NCI-H1417 (cell line): Measurements from ENCODE around the gene ARHGAP45.
"Not testable (repeated sequence)": the region's sequence is repeated elsewhere in the genome, so short reads cannot be mapped to it uniquely, and the experiment has no call there.

Experiments used
- DNase-seq, 3 experiments: peaks; one replicate each; lab custom pipeline; 2025; lab: John Stamatoyannopoulos, UW

The ARHGAP45 gene

DNA sequence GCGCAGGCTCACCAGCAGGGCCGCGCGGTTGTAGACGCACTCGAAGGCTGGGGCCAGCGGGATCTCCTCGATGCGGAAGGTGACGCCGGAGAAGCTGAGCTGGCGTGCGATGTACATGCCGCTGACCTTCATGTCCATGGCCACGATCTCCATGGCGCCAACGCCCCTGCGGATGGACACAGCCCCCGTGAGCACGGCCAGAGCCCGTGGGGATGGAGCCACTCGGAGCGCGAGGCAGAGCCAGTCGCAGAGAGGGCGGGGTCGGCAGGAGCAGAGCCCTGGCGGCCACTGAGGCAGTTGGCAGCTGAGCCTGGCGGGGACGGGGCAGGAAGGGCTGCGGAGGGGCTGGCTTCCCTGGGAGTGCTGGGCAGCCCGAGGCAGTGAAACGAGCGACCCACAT lies 52.0 kb downstream of the ARHGAP45 start:
- DNase-seq, result no peak

DNA sequence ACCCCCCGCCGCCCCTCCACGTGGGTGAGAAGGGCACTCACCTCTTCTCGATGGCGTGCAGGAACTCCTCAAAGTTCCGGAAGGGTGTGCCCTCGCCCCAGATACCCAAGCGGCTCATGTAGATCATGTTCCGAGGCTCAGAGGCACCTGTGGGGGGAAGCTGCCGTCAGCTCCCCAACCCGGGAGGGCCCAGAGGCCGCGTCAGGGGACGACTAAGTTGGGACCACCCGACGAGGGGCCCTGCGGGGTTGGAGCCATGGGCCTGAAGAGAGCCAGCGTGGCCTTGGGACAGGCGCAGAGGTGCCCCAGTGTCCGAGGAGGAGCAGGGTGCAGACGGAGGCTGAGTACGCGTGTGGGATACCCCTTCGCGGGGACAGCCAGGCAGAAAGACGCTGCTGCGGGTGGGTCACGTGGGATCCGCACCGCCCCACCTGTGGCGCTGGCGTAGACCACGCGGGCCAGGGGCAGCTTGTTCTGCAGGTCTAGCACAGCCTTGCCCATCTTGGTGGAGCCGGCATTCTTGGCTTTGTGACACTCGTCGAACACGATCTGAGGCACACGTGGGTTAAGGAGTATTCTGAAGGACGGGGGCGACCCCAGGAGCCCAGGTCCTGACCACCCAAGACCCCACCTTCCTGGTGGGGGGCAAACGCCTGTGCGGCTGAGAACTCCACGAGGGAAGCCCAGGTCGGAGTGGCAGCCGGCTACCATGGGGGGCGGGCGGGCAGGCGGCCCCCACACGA lies 52.7 kb downstream of the ARHGAP45 start:
- no peak for DNase-seq

DNA sequence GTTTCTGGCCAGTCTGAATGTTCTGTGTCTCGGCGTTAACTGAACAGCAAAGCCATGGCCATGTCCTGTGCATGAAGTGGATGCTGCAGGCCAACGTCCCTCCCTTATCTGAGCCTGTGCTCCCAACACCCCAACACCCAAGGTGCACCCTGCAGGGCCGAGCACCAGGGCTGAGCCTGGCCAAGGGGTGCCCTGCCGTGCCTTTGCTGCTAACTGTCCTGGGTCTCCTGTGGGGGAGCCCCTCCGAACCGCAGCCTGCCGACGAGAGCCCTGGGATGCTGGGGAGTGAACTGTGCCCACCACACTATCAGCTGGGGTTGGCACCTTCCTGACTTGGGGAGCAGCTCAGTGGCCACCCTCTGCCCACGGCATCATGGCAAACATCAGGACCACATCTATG lies 54.4 kb downstream of the ARHGAP45 start:
- no peak for DNase-seq

DNA sequence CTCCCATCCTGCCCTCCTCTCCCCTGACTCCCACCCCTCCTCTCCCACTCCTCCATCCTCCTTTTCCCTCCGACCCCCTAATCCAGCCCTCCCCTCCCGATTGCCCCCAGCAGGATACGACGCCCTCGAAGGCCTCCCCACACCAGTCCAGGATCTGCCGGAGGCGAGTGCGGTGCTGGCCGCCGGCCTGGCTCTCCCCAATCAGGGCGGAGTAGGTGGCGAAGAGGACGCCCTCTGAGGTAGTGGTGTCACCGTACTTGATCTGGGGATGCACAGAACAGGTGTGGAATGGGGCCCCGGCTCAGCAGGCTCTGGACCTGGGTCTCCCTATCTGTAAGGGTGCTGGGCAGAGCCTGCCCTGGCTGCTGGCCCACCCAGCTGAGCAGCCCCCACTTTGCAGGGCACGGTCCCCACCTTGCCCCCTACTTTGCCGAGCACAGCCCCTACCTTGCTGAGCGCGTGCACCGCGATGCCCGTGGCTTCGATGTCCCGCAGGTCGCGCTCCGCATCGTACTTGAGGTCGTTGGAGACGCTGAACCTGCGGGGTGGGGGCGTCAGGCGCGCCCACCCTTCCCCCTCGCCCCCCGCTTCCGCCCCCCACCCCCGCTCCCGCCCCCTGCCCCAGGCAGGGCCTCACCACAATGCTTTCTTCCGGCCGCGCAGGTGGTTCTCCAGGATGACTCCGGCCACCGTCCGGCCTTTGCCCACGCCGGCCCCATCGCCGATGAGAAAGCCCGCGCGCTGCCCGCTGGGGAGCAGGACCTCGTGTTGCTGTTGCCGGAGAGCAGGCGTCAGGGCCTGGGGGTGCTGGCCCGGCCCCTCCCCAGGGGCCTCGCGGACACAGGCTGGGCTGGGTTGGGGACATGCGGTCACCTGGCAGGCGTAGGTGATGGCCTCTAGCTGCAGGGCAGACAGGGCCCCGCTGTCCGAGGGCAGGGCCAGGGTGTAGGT lies 55.3 kb downstream of the ARHGAP45 start:
- no peak for DNase-seq

DNA sequence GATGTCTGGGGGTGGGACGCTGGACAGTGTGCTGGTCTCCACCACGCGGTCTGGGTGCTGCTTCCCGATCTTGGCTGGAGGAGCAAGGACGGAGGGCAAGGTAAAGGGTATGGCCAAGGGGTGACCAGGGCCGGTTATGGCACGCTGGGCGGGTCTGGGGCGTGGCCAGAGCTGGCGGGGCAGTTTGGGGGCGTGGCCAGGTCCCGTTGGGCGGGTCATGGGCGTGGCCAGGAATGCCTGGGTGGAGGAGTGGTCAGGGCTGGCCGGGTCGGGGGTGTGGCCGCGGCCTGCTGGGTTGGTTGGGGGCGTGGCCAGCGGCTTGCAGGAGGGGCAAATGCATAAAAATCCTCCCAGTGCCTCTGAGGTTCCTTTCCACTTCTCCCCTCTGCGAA lies 56.0 kb downstream of the ARHGAP45 start:
- DNase-seq, result peak in 2 of 3 experiments; percentile 28 to 35

DNA sequence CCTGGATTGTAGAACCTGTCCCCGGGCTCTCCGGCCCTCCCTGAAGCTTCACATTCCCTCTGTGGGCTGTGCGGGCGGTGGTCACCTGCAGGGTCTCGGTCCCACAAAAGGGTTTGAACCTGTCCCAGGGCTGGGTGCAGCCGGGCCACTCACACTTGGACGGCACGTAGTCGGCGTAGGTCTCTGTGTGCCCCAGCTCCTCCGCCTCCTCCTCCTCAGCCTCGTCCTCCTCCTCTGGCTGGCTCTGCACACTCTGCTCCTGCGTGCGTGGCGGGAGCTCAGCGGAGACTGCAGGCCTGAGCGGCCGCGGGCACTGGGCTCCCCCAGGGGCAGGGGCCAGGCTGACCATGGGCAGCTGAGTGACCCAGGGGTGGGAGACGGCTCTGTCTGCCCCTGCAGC lies 56.4 kb downstream of the ARHGAP45 start:
- no peak for DNase-seq

DNA sequence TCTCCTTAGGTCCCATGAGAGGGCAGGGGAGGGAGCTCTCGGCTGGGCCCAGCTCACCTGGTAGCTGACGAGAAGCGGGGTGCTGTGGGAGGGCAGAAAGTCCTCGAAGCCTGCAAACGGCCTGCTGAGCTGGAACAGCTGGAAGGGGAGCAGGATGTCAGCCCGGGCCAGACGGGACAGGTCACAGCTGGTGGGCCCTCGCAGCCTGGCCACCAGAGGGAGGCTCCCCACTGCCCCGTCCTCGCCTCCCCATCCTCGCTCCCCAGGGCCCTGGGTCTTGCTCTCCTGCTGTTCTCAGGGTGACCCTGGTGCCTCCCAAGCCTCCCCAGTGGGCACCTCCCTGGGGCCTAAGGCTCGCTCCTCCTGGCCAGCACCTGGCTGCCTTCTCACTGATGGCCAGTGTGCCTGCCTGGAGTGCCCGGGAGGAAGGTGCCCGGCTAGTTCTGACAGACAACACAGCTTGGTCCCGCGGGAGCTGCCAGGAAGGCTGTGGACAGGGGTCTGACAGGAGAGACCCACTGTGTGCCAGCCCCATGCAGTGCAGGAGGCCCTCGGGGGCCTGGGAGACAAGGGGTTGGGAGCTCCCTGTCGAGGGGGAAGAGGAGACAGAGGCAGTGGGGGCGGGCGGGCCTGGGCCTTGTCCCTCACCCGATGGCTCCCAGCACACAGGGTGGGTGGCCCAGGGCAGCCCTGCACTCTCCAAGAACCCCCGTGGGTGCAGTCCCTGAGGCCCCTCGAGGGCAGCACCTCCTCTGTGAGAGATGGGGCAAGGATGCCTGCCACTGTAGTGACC lies 57.1 kb downstream of the ARHGAP45 start:
- DNase-seq, result no peak

DNA sequence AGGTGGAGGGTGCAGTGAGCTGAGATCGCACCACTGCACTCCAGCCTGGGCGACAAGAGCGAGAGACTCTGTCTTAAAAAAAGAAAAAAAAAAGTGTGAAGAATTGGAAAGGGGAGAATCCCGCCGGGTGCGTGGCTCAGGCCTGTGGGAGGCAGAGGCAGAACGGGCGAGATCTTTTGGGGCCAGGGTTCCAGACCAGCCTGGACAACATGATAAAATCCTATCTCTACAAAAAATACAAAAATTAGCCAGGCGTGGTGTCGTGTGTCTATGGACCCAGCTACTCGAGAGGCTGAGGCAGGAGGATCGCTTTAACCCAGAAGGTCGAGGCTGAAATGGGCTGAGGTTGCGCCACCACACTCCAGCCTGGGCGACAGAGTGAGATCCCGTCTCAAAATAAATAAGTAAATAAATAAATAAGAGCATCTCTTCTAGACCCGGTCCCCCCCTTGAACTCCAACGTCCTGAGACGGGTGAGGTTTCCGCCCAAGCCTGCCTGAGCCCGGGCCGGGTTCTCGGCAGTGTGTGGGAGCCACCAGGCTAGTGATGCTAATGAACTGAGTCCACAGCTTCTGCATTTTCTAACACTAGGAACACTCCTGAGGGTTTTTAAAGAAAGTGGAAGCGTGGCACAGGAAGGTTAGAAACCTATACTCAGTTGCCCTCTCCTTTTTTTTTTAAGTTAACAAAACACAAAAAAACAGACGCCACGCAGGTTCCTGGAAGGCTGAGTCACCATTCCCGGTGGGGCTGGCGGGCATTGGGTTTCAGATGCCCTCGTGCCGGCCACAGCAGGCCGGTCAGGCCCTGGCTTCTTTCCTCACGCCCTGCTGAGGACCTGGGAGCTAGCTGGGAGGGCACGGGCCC lies 58.9 kb downstream of the ARHGAP45 start:
- no peak for DNase-seq

DNA sequence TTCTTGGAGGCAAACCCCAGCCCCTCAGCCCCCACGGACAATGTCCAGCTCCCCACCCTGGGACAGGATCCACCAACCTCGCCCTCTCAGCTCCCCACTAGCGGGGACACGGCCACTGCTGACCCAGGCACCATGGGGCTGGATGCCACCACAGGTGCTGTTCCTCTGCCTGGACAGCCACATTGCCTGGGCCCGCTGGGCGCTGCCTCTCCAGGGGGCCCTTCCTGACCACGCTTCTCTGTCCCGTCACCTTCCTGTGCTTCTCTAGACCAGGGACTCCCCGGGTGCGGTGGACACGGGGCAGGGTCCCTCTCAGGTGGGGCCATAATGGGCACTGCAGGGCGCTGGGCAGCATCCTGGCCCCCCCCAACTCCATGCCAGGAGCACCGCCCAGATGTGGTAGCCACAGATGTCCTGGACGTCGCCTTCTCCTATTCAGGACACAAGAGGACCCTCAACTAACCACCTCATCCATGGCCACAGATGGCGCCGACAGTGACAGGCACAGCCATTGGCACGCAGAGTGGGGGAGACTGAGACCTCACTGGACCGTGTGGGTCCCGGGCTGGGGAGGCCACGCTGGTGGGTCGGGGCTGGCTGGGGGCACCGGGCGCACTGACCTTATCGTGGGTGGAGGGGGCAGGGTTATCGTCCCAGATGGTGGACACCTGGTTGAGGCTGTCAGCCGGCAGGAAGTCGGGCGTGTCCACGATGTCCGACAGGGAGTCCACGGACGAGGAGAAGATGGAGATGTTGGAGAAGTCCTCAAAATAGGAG lies 60.2 kb downstream of the ARHGAP45 start:
- no peak for DNase-seq

DNA sequence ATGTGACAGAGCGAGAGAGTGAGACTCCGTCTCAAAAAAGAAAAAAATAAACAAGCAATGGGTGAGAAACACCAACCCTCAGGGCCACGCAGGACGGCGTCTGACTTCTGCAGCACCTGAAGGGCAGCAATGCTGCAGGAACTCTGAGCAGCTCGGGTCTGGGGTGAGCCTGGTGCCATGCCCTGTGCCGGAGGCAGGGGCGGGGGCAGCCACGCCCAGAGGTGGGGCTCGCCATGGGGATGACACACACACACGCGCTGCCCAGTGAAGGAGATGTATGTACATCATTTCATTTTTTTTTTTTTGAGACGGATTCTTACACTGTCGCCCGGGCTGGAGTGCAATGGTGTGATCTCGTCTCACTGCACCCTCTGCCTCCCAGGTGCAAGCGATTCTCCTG lies 61.1 kb downstream of the ARHGAP45 start:
- no peak for DNase-seq

DNA sequence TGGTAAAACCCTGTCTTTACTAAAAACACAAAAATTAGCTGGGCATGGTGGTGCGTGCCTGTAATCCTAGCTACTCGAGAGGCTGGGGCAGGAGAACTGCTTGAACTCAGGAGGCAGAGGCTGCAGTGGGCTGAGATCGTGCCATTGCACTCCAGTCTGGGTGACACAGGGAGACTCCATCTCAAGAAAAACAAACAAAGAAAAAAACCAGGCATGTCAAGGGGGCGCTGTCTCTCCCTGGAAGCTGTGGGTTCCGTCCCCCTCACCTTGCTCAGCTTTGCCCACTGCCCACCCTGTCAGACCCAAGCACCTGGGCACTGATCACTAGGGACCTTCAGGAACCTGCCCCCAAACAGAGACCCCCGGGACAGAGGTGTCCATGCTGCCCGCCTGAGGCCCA lies 62.1 kb downstream of the ARHGAP45 start:
- DNase-seq, result not testable (repeated sequence)

DNA sequence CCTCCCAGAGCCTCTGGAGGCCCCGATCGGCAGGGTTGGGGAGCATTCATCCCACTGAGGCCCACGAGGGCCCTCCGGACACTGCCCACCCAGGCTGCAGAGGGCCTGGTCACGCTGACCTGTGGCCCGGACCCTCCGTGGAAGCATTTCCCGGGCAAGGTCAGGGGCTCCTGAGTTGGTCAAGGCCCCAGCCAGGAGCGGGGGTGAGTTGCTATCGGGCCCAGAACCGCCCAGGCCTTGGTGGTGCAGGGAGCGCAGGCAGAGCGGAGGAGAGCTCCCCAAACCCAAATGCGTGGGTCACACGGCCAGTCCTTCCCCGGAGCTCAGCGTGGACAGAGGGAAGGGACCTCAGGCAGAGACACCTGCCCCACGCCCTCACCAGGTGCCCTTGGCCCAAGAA lies 62.6 kb downstream of the ARHGAP45 start:
- no peak for DNase-seq

DNA sequence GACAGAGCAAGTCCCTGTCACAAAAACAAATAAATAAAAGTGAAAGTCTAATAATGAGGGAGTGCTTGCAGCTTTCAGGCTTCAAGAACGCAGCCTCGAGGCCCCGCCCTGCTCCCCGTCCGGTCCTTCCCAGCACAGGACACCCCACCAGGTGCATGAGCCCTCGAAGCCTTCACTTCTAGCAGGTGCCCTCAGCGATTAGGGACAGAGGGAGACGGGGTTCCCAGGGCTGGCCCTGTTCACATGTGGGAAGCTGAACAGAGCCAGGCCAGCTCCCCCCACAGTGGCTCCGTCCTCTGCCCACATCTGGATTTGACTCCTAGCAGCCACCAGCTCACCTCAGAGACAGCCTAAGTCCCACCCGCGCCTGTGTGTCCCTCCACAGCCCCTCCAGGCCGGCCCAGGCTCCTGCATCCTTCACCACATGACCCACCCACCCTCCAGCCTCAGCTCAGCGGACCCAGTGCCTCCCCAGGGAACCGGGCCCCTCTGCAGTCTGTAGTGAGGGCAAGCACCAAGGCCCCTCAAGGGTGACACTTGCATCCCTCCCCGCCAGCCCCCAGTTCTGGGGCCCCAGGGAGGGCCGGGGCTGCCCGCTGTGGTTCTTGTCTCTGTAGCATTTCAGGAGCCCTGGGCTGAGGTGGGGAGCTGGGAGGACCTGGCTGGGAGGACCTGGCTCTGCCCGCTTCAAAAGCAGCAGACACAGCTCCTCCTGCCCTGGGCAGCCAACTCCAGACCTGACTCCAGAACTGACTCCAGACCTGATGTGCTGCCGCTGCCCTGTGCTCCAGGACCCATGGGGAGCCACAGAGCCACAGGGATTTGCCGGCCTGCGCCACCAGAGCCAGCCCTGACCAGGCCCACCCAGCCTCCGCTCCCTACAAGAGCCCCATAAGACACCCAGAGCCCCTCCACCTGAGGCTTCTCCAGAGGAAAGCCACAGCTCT lies 64.1 kb downstream of the ARHGAP45 start:
- no peak for DNase-seq

DNA sequence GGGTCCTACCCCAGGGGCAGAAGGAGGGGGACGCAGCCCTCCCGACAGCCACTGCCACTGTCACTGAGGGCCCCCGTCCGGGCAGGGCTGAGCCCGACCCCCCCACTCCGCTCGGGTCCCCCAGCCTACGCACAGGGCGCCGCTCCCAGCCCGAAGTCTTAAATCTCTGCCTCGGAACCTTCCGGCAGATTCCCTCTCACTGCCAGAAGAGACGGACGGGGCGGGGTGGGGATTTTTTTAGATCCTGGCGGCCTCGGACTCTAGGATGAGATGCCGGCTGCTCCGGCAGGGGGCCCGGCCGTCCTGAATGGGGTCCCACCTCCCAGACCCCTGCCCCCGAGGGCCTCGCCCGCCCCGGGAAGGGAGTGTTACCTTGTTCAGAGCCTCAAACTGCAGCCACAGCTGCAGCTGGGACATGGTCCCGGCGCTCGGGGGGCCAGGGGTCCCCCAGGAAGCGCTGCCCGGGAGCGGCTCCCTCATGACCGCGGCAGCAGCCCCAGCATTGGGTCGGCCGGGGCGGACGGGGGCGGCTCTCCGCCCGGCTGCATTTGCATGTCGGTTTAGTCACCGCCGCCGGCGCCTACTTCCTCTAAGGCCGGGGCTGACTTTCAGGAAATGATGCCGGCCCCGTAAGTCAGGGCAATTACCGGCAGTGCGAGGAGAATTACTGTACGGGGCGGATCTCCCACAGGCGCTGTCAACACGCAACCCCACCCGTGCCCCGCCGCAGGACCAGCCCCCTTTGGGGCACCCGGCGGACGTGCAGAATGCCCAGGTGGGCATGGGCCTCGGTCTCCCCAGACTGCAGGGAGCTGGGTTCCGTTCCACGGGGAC lies 65.0 kb downstream of the ARHGAP45 start:
- no peak for DNase-seq

DNA sequence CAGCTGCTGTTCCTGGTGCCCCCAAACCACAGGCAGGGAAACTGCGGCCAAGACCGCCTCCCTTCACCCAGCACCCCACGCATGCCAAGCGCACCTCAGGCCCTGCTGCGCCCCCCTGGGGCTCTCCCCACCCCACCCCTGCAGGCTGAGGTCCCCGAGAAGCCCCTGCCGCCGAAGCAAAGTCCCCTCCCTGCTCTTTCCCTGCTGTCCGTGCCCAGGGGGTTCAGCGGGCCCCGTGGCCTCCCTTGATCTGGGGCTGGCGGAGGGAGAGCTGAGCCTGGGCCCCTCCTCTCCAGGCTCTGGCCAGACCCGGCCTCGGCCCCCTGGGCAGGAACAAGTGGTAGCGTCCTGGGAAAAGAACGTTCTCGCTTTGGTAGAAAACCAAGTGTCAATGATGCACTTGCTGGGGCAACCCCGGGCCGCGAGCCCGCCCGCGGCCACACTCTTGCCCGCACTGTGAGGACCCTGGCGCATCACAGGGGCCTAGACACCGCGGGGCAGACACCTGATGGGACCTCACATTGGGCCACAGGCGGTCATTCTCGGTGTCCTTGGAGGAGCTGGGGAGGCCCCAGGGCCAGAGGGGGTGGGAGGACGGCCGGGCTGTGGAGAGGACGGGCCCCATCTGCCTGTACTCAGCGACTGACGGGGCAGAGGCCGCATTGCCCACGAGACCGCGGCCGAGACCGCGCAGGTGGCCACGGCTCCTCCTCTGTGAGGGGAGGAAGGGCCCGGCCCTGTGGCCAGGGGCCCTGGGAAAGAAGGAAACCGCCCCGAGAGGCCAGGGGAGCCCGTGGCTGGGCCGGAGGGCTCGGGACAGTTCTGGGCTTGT lies 65.8 kb downstream of the ARHGAP45 start:
- no peak for DNase-seq

DNA sequence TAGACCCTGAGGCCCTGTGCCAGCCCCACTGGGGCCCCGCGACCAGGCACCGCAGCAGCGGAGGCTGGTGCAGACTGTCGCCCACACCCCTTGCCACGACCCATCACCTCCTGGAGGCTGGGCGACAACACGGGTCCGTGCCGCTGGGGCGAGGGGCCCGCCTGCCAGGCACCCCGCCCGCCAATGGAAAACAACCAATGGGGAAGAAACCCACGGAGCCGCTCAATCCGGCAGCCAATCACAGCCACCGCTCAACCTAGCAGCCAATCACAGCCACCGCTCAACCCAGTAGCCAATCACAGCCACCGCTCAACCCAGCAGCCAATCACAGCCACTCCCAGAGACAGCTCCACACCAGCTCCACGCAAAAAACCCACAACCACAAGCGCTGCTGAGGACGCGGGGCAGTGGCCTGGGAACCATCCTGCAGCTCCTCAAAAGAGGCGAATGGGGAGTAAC lies 66.5 kb downstream of the ARHGAP45 start:
- no peak for DNase-seq

DNA sequence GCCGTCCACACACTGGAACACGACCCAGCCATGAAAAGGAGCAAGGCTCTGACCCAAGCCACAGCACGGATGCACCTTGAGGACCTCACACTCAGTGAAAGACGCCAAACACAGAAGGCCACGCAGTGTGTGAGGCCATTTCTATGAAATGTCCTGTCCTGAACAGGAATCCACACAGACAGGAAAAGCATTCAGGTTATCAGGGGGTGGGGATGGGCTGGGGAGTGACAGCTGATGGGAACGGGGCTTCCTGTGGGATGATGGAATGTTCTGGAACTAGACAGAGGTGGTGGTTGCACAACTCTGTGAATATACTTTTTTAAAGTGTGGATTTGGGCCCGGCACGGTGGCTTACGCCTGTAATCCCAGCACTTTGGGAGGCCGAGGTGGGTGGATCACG lies 67.5 kb downstream of the ARHGAP45 start:
- no peak for DNase-seq

DNA sequence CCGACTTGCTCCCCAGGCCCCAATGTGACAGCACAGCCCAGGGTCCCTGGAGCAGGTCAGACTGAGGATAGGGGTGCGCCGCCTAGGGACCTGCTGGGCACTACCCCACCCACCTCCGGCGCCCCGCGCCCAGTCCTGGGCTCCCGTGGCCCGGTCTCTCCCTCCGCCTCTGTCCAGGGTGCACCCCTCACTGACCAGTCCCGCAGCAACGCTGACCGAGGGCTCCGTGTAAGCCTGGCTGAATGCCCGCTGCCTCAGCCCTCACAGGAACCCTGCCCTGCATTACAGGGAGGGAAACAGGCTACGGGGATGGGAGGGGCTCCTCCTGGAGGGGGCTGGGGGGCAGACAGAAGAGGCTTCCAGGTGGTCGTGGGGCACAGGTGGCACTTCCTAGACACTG lies 68.5 kb downstream of the ARHGAP45 start:
- no peak for DNase-seq
